Nephron progenitor cell (in vitro differentiated cells): Measurements from ENCODE around the gene BMPR1A.

Source experiments
- DNase-seq: peaks from one replicate; pipeline ENCODE4 v3.0.0; 2021
- H3K27ac Mint-ChIP-seq: 2 replicates; pipeline ENCODE4 v1.8.0; 2021; ENCODE audit warnings: mild to moderate bottlenecking, moderate library complexity, mixed read lengths
- H3K27me3 Mint-ChIP-seq: 2 replicates; pipeline ENCODE4 v1.8.0; 2021; ENCODE audit warnings: mild to moderate bottlenecking, low read depth, mixed read lengths; ENCODE audit not compliant: poor library complexity
- H3K36me3 Mint-ChIP-seq: 2 replicates; pipeline ENCODE4 v1.8.0; 2021; ENCODE audit warnings: low read depth, mixed read lengths
- H3K4me1 Mint-ChIP-seq: 2 replicates; pipeline ENCODE4 v1.8.0; 2021; ENCODE audit warnings: mixed read lengths
- H3K4me3 Mint-ChIP-seq: 2 replicates; pipeline ENCODE4 v1.8.0; 2021; ENCODE audit warnings: mild to moderate bottlenecking, moderate library complexity, mixed read lengths
- H3K9me3 Mint-ChIP-seq: 2 replicates; pipeline ENCODE4 v1.8.0; 2021; ENCODE audit warnings: mild to moderate bottlenecking, moderate library complexity, mixed read lengths
- CTCF ChIP-seq: fragments of 200-600 bp; sonication (generic); IDR thresholded peaks from 2 replicates; pipeline ENCODE4 v1.5.0; 2021; ENCODE audit warnings: antibody characterized with exemption

Gene BMPR1A

DNA sequence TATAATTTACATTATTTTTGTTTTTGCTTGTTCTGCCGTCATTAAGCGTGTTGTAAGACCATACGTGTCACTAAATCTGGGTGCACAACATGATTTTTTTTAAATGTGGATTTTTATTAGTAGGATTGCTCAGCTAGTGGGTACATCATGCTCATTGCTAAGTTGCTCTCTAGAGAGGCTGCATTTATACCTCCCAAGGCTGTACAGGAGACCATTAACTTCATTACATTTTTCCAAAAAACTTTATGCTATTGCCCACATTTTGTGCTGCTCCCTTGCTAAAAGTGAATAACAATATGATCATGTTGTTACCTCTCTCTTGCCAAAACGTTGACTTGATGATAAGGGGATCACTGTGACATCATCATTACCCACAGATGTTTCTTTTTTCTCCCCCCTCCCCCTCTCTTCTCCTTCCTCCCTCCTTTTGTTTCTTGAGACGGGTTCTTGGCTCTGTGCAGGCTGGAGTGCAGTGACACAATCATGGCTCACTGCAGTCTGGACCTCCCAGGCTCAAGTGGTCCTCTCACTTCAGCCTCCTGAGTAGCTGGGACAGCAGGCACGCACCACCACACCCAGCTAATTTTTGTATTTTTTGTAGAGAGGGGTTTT is 65.1 kb downstream of the BMPR1A start:
- Mint-ChIP-seq H3K27ac (peak overlapping the region; percentile 74), H3K36me3 (peaks cover 13% of the 10 kb centered on the region), H3K4me3 (no peak overlapping the region), H3K4me1 (peaks cover 16% of the 10 kb centered on the region), H3K27me3 (peaks cover 3% of the 10 kb centered on the region), H3K9me3 (no peaks in the 10 kb centered on the region)
- no peak for DNase-seq
- no peak for TF ChIP-seq CTCF

DNA sequence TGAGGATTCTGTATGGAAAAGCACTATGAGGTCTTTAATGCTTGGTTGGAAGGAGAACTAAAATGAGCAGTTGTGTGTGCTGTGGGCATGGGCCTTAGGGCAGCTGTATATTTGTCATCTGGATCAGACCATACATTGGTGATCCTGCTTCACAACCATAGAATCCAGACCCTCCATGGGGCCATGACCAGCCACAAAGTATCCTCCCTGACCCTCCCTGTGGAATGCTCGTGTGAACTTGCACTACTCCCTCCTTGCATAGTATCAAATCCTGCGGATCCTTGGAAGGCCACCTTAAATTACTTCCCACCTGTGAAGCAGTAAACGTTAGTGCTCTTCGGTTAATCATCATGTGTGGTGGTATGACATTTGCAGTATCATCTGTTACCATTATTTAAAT is 67.1 kb downstream of the BMPR1A start:
- Mint-ChIP-seq H3K4me3 (no peak overlapping the region), H3K36me3 (no peaks in the 10 kb centered on the region), H3K27me3 (peaks cover 3% of the 10 kb centered on the region), H3K27ac (peak overlapping the region; percentile 53), H3K9me3 (no peaks in the 10 kb centered on the region), H3K4me1 (peaks cover 21% of the 10 kb centered on the region)
- no peak for DNase-seq
- no peak for TF ChIP-seq CTCF

GRCh38 chr10:86824151-86824550 is 67.7 kb downstream of the BMPR1A start:
- no peaks in the 10 kb centered on the region for H3K9me3 Mint-ChIP-seq
- TF ChIP-seq CTCF = no peak
- DNase-seq = no peak
- H3K27ac Mint-ChIP-seq = peak overlapping the region; percentile 64
- no peaks in the 10 kb centered on the region for H3K36me3 Mint-ChIP-seq
- peaks cover 3% of the 10 kb centered on the region for H3K27me3 Mint-ChIP-seq
- peaks cover 21% of the 10 kb centered on the region for H3K4me1 Mint-ChIP-seq
- no peak overlapping the region for H3K4me3 Mint-ChIP-seq

GRCh38 chr10:86825366-86825765 is 68.9 kb downstream of the BMPR1A start:
- Mint-ChIP-seq H3K36me3 (no peaks in the 10 kb centered on the region), H3K4me3 (no peak overlapping the region)

DNA sequence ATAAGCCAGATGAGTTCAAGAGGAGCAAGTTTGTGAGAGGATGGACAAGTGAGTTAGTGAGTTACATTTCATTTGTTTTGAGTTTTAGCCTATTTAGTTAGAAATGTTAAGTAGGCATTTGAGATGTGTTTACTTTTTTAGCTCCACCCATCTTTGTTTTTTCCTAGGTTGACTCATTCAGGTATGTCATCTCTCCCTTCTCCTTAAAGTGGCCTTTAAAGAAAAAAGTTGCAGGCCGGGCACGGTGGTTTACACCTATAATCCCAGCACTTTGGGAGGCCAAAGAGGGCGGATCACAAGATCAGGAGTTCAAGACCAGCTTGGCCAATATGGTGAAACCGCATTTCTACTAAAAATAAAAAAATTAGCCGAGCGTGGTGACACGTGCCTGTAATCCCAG is 71.2 kb downstream of the BMPR1A start:
- no peaks in the 10 kb centered on the region for H3K9me3 Mint-ChIP-seq
- DNase-seq = no peak
- H3K4me1 Mint-ChIP-seq = peaks cover 35% of the 10 kb centered on the region
- H3K36me3 Mint-ChIP-seq = peaks cover 10% of the 10 kb centered on the region
- H3K27me3 Mint-ChIP-seq = peaks cover 3% of the 10 kb centered on the region
- TF ChIP-seq CTCF = no peak
- H3K27ac Mint-ChIP-seq = no peak overlapping the region
- H3K4me3 Mint-ChIP-seq = no peak overlapping the region

More at GRCh38 chr10:86825366-86825765, 68.9 kb downstream of the BMPR1A start:
- DNase-seq = no peak
- peaks cover 31% of the 10 kb centered on the region for H3K4me1 Mint-ChIP-seq
- peaks cover 3% of the 10 kb centered on the region for H3K27me3 Mint-ChIP-seq
- TF ChIP-seq CTCF = no peak
- no peak overlapping the region for H3K27ac Mint-ChIP-seq
- H3K9me3 Mint-ChIP-seq = no peaks in the 10 kb centered on the region

- peaks cover 3% of the 10 kb centered on the region for H3K27me3 Mint-ChIP-seq
- no peak overlapping the region for H3K27ac Mint-ChIP-seq
- TF ChIP-seq CTCF = no peak
- no peak overlapping the region for H3K4me3 Mint-ChIP-seq
- DNase-seq = no peak
- H3K4me1 Mint-ChIP-seq = peaks cover 35% of the 10 kb centered on the region
- no peaks in the 10 kb centered on the region for H3K9me3 Mint-ChIP-seq
- peaks cover 10% of the 10 kb centered on the region for H3K36me3 Mint-ChIP-seq
These were observed 71.7 kb downstream of the BMPR1A start for GRCh38 chr10:86828145-86828544.
